MM.1S (cell line): ENCODE measurements around the gene LMBR1.

ENCODE experiments used
- DNase-seq: peaks from one replicate; pipeline ENCODE4 v3.0.0-alpha.2; 2015
- H2AFZ ChIP-seq: fragments of 300-600 bp; sonication (generic); 2 replicates; pipeline ENCODE4 v1.6.0; 2016; ENCODE audit warnings: antibody characterized with exemption, low read length
- H3F3A ChIP-seq: fragments of 300-600 bp; sonication (generic); 2 replicates; pipeline ENCODE4 v1.6.1; 2016; ENCODE audit warnings: mild to moderate bottlenecking, antibody characterized with exemption, low read length, moderate library complexity, mixed read lengths; ENCODE audit not compliant: insufficient read depth
- H3K27ac ChIP-seq: fragments of 300-600 bp; sonication (generic); 2 replicates; pipeline ENCODE4 v1.5.1; 2016; ENCODE audit warnings: mild to moderate bottlenecking, low read length
- H3K27me3 ChIP-seq: fragments of 300-600 bp; sonication (generic); replicated peaks from 2 replicates; pipeline ENCODE4 v1.6.0; 2016; ENCODE audit warnings: low read length; ENCODE audit not compliant: insufficient read depth
- H3K36me3 ChIP-seq: fragments of 300-600 bp; sonication (generic); replicated peaks from 2 replicates; pipeline ENCODE4 v1.6.1; 2016; ENCODE audit warnings: mild to moderate bottlenecking, low read length, mixed read lengths; ENCODE audit not compliant: insufficient read depth
- H3K4me1 ChIP-seq: fragments of 300-600 bp; sonication (generic); 2 replicates; pipeline ENCODE4 v1.6.1; 2016; ENCODE audit warnings: low read length, mixed read lengths
- H3K4me2 ChIP-seq: fragments of 300-600 bp; sonication (generic); 2 replicates; pipeline ENCODE4 v1.6.0; 2016; ENCODE audit warnings: low read depth, low read length
- H3K4me3 ChIP-seq: fragments of 300-600 bp; sonication (generic); 2 replicates; pipeline ENCODE4 v1.5.1; 2016; ENCODE audit warnings: low read length, mixed read lengths
- H3K79me2 ChIP-seq: fragments of 300-600 bp; sonication (generic); 2 replicates; pipeline ENCODE4 v1.6.1; 2016; ENCODE audit warnings: mixed run types, low read length, mixed read lengths
- H3K9ac ChIP-seq: fragments of 300-600 bp; sonication (generic); 2 replicates; pipeline ENCODE4 v1.6.1; 2016; ENCODE audit warnings: low read length, mixed read lengths
- H3K9me2 ChIP-seq: fragments of 300-600 bp; sonication (generic); replicated peaks from 2 replicates; pipeline ENCODE4 v1.6.1; 2016; ENCODE audit warnings: mild to moderate bottlenecking, low read length, mixed read lengths; ENCODE audit not compliant: insufficient read depth
- H3K9me3 ChIP-seq: fragments of 300-600 bp; sonication (generic); replicated peaks from 2 replicates; pipeline ENCODE4 v1.6.1; 2016; ENCODE audit warnings: mild to moderate bottlenecking, low read length, mixed read lengths; ENCODE audit not compliant: insufficient read depth
- H4K20me1 ChIP-seq: fragments of 300-600 bp; sonication (generic); 2 replicates; pipeline ENCODE4 v1.6.1; 2016; ENCODE audit warnings: mild to moderate bottlenecking, low read length, moderate library complexity, mixed read lengths; ENCODE audit not compliant: insufficient read depth
- CTCF ChIP-seq: fragments of 300-600 bp; sonication (generic); IDR thresholded peaks from 2 replicates; pipeline ENCODE4 v1.5.1; 2016; ENCODE audit warnings: antibody characterized with exemption, low read length, mixed read lengths
- EZH2 ChIP-seq: fragments of 300-600 bp; sonication (generic); optimal IDR thresholded peaks from 2 replicates; pipeline ENCODE3; 2017; ENCODE audit warnings: low read depth, mild to moderate bottlenecking, antibody characterized with exemption, low read length, mixed read lengths
- EZH2phosphoT487 ChIP-seq: fragments of 300-600 bp; sonication (generic); IDR thresholded peaks from 2 replicates; pipeline ENCODE4 v1.6.1; 2018; ENCODE audit warnings: antibody characterized with exemption, low read length

Gene LMBR1

GRCh38 chr7:156739596-156739995 lies 153.4 kb downstream of the LMBR1 start:
- no peak for DNase-seq
- Histone ChIP-seq H3K27me3 (no peaks in the 10 kb centered on the region), H3K27ac (no peak overlapping the region), H3K9ac (no peak overlapping the region), H2AFZ (no peak overlapping the region), H3K4me2 (no peak overlapping the region), H3K36me3 (no peaks in the 10 kb centered on the region), H3K4me3 (no peak overlapping the region), H3K79me2 (no peaks in the 10 kb centered on the region), H4K20me1 (no peaks in the 10 kb centered on the region), H3K9me2 (no peaks in the 10 kb centered on the region), H3K9me3 (no peaks in the 10 kb centered on the region), H3F3A (no peaks in the 10 kb centered on the region), H3K4me1 (no peaks in the 10 kb centered on the region)
- TF ChIP-seq CTCF, result no peak
- no peak for TF ChIP-seq EZH2
- no peak for TF ChIP-seq EZH2phosphoT487

DNA sequence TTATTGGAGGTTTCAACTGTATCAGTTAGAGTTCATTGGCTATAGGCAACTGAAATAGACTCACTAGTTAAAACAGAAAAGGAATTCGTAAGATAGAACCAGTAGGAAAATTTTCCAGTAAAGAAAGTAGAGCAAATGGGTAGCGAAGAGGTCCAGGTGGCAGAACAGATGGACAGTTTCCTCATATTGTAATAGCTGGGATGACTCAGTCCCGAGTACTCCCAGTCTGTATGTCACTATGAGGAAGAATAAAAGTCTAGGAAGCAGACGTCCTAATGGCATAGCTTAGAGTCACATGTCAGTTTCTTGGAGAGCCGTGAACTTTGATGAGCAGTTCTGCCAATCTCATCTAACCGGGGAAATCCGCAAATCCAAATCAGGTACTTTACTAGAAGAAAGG lies 157.1 kb downstream of the LMBR1 start:
- Histone ChIP-seq H3K79me2 (no peaks in the 10 kb centered on the region), H3K36me3 (no peaks in the 10 kb centered on the region), H3K4me2 (no peak overlapping the region), H3K9me3 (no peaks in the 10 kb centered on the region), H3K27me3 (no peaks in the 10 kb centered on the region), H3K9ac (no peak overlapping the region), H3F3A (no peaks in the 10 kb centered on the region), H3K27ac (no peak overlapping the region), H3K9me2 (no peaks in the 10 kb centered on the region), H3K4me3 (no peak overlapping the region), H3K4me1 (no peaks in the 10 kb centered on the region), H2AFZ (no peak overlapping the region), H4K20me1 (no peaks in the 10 kb centered on the region)
- TF ChIP-seq EZH2 (no peak), EZH2phosphoT487 (no peak), CTCF (no peak)
- DNase-seq, result no peak

DNA sequence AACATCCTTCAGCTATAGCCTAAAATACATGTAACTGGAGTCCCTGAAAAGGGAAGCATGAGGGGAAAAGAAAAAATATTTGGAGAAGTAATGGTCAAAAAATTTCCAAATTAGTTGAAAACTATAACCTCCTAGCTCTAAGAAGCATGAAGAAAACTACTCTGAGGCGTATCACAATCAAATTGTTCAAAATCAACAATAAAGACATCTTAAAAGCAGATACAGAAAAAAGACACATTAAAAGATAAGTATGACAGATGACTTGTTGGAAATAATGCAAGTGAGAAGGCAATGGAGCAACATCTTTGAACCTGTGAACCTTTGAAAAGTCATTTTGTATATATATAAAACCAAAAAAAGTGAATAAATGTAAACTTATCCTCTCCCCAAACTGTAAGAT lies 159.3 kb downstream of the LMBR1 start:
- no peak for DNase-seq
- no peaks in the 10 kb centered on the region for H4K20me1 ChIP-seq
- no peak overlapping the region for H3K4me3 ChIP-seq
- H3K9me3 ChIP-seq, result no peaks in the 10 kb centered on the region
- H3K27ac ChIP-seq, result no peak overlapping the region
- H3K4me1 ChIP-seq, result no peaks in the 10 kb centered on the region
- H3K9me2 ChIP-seq, result no peaks in the 10 kb centered on the region
- no peak overlapping the region for H2AFZ ChIP-seq
- no peak overlapping the region for H3K9ac ChIP-seq
- no peaks in the 10 kb centered on the region for H3K79me2 ChIP-seq
- H3K4me2 ChIP-seq, result no peak overlapping the region
- no peaks in the 10 kb centered on the region for H3F3A ChIP-seq
- H3K27me3 ChIP-seq, result no peaks in the 10 kb centered on the region
- H3K36me3 ChIP-seq, result no peaks in the 10 kb centered on the region
- TF ChIP-seq CTCF (no peak), EZH2 (no peak), EZH2phosphoT487 (no peak)
